Measurements from ENCODE around the gene SERTAD3.

The SERTAD3 gene

GRCh38 chr19:40397568-40397906 is 46.6 kb downstream of the SERTAD3 start:
- peaks cover 5% of the 10 kb centered on the region for H3K4me1 Mint-ChIP-seq
- no peaks in the 10 kb centered on the region for H3K36me3 Mint-ChIP-seq
- ATAC-seq (ENCODE audit: low read depth) (no peak), DNase-seq (ENCODE audit: low spot score in 2 of 2) (no peak)
- no peaks in the 10 kb centered on the region for H3K9me3 Mint-ChIP-seq
- peaks cover 2% of the 10 kb centered on the region for H3K27me3 Mint-ChIP-seq
- H3K4me3 Mint-ChIP-seq: no peak overlapping the region
- no peak overlapping the region for H3K27ac Mint-ChIP-seq

GRCh38 chr19:40396886-40397567 is 47.1 kb downstream of the SERTAD3 start:
- Mint-ChIP-seq H3K27ac (no peak overlapping the region), H3K36me3 (no peaks in the 10 kb centered on the region), H3K27me3 (peaks cover 2% of the 10 kb centered on the region), H3K9me3 (no peaks in the 10 kb centered on the region), H3K4me1 (peaks cover 5% of the 10 kb centered on the region), H3K4me3 (no peak overlapping the region)
- ATAC-seq (ENCODE audit: low read depth): no peak
- no peak for DNase-seq (ENCODE audit: low spot score in 2 of 2)

GRCh38 chr19:40395956-40396355 is 48.2 kb downstream of the SERTAD3 start:
- H3K4me1 Mint-ChIP-seq: peaks cover 5% of the 10 kb centered on the region
- H3K27ac Mint-ChIP-seq: no peak overlapping the region
- DNase-seq (ENCODE audit: low spot score in 2 of 2): no peak
- peaks cover 2% of the 10 kb centered on the region for H3K27me3 Mint-ChIP-seq
- H3K36me3 Mint-ChIP-seq: no peaks in the 10 kb centered on the region
- no peaks in the 10 kb centered on the region for H3K9me3 Mint-ChIP-seq
- no peak for ATAC-seq (ENCODE audit: low read depth)
- no peak overlapping the region for H3K4me3 Mint-ChIP-seq

GRCh38 chr19:40394816-40395210 is 49.3 kb downstream of the SERTAD3 start:
- H3K9me3 Mint-ChIP-seq: no peaks in the 10 kb centered on the region
- ATAC-seq (ENCODE audit: low read depth): no peak
- H3K27ac Mint-ChIP-seq: no peak overlapping the region
- no peak for DNase-seq (ENCODE audit: low spot score in 2 of 2)
- H3K4me3 Mint-ChIP-seq: no peak overlapping the region
- H3K36me3 Mint-ChIP-seq: no peaks in the 10 kb centered on the region
- peaks cover 5% of the 10 kb centered on the region for H3K4me1 Mint-ChIP-seq
- peaks cover 5% of the 10 kb centered on the region for H3K27me3 Mint-ChIP-seq

GRCh38 chr19:40393894-40394815 is 50.0 kb downstream of the SERTAD3 start:
- H3K4me1 Mint-ChIP-seq: peaks cover 3% of the 10 kb centered on the region
- no peaks in the 10 kb centered on the region for H3K9me3 Mint-ChIP-seq
- no peak overlapping the region for H3K4me3 Mint-ChIP-seq
- H3K36me3 Mint-ChIP-seq: no peaks in the 10 kb centered on the region
- no peak for DNase-seq (ENCODE audit: low spot score in 2 of 2)
- ATAC-seq (ENCODE audit: low read depth): no peak
- peaks cover 5% of the 10 kb centered on the region for H3K27me3 Mint-ChIP-seq
- H3K27ac Mint-ChIP-seq: no peak overlapping the region

- ATAC-seq (ENCODE audit: low read depth): no peak
- Mint-ChIP-seq H3K4me1 (no peaks in the 10 kb centered on the region), H3K4me3 (no peak overlapping the region), H3K36me3 (no peaks in the 10 kb centered on the region), H3K9me3 (no peaks in the 10 kb centered on the region), H3K27ac (no peak overlapping the region), H3K27me3 (peaks cover 5% of the 10 kb centered on the region)
- no peak for DNase-seq (ENCODE audit: low spot score in 2 of 2)
Measured at GRCh38 chr19:40392894-40393517, 51.1 kb downstream of the SERTAD3 start.

- no peak for ATAC-seq (ENCODE audit: low read depth)
- H3K27ac Mint-ChIP-seq: no peak overlapping the region
- no peaks in the 10 kb centered on the region for H3K4me1 Mint-ChIP-seq
- no peaks in the 10 kb centered on the region for H3K9me3 Mint-ChIP-seq
- H3K27me3 Mint-ChIP-seq: peaks cover 5% of the 10 kb centered on the region
- H3K4me3 Mint-ChIP-seq: no peak overlapping the region
- H3K36me3 Mint-ChIP-seq: no peaks in the 10 kb centered on the region
- no peak for DNase-seq (ENCODE audit: low spot score in 2 of 2)
Measured at GRCh38 chr19:40392123-40392522, 52.0 kb downstream of the SERTAD3 start.
